Activated CD4-positive, alpha-beta T cell treated with anti-CD3 and anti-CD28 coated beads, Interleukin-2, amount 50 U/mL, for 48 hours (primary cell): ENCODE measurements around the gene TCF3.
"Not testable (repeated sequence)": the region's sequence is repeated elsewhere in the genome, so short reads cannot be mapped to it uniquely, and the experiment has no call there.

Source experiments
- DNase-seq, 2 experiments: peaks; one replicate each; pipeline ENCODE4 v3.0.0-alpha.2; 2020

Gene TCF3

DNA sequence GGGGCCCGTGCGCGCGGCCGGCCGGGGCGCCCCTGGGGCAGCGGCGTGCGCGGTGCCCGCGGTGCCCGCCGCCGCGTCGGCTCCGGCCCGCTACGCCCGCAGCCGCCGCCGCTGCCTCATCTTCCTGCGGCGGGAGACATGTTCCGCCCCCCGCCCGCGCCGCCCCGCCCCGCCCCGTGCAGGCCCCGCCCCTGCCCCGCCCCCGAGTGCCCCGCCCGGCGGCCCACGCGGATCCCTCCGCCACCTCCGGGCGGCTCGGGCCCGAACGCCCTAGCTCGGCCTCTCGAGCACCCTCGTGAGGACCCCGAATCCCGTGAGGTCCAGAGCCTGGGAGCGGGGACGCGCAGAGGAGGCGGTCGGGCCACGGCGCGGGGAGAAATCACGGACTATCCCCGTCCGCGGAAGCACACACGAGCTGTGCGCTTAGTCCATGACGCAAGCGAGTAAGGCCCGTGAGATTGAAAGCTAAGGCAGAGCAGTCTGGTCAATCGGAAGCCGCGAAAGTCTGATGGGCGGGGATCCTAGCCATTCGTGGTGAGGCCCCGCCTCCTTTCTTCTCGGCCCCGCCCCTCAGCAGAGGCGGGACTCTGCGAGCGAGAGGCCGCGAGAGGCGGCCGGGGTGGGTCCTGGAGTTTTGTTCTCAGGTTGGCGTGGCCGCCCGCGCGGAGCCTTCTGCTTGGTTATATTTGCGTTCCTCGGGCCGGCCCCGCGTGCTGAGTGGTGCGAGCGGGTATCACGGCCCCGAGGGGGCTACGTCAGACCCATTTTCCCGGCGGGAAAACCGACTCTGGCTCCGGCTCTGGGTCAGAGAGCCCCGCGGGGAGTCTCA lies at the start of gene TCF3:
Gene TCF3, minus strand, starts transcription at position 145 of the 829 bp plus-strand sequence. CDS start 2,367 bp downstream, outside the sequence.
- peak; percentile 98 for DNase-seq

DNA sequence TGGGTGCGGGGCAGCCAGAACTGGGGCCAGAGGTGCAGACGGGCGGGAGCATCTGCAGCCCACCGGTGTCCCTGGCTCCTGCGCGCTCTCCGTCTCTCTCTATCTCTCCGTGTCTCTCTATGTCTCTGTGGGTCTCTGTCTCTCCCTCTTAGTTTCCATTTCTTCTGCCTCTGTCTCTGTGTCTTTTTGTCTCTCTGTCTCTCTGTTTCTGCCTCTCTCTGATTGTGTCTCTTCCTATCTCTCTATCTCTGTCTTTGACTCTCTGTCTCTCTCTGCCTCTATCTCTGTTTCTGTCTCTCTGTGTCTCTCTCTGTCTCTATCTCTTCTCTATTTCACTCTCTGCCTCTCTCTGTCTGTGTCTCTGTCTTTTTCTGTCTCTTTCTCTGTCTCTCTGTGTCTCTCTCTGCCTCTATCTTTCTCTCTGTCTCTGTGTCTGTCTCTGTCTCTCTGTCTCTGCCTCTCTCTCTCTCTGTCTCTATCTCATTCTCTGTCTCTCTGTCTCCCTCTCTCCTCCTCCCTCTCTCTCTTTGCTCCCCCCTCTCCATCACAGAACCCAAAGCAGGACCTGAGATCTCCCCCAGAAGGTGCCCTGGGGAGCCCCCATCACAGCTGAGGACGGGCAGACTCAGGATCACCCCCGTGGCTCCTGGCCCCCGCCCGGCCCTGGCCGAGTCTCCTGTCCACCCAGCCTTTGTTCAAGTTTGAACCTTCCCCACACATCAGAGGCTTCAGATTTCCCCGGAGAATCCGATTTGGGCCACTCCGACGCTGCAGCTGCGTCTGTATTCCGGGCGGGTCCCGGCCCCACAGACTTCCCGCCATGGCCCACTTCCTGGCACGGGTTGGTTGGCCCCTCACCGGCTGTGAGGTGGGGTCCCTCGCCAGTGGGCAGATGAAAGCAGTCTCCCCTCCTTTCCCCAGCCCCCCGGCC lies 48.6 kb upstream of the TCF3 start:
- no peak for DNase-seq

DNA sequence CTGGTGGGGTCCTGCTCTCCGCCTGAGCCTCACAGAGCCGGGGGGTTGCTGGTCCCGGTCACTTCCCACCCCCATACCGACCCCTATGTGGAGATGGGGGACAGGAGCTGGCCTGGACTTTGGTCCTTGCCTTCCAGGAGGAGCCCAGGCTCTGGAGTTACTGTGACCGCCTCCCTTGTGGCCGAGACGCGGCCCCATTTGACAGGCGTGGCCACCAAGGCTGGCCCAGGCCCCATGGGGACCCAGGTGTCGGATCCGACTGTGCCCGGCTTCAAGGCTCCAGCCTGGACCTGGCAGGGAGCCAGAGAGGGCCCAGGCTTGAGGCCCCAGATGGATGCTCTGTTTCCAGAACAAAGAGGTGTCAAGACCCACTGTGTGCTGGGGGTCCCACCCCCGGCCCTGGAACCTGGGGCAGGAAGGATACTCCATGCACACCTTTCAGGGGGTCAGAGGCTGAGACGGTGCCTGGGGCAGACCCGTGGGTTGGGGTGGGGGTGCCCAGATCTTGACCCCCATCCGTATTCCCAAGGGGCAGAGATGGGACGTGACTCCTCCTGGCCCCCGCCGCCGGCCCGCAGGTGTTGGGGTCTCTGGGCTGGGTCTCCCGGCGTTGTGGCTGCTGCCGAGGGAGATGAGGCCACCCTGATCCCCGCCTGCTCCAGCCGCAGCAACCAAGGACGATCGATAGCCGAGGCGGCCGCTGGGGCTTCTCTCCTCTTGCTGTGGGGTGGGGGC lies 47.8 kb upstream of the TCF3 start:
- DNase-seq = no peak

DNA sequence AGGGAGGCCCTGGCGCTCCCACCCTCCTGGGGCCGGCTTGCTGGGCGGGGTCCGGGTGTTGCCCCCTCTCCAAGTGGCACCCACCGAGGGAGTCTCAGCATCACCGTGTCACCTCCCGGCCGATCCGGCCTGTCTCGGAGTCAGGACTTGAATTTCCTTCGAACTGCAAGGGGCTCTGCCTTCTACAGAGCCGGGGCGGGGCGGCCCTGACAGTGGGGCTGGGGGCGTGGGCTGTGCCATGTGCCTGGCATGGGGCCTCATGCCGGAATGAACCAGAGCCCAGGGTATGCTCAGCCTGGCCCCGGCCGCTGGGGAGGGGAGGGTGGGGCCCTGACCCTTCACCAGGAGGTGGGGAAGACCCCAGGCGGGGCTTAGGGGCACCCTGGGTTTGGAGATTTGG lies 47.0 kb upstream of the TCF3 start:
- no peak for DNase-seq

DNA sequence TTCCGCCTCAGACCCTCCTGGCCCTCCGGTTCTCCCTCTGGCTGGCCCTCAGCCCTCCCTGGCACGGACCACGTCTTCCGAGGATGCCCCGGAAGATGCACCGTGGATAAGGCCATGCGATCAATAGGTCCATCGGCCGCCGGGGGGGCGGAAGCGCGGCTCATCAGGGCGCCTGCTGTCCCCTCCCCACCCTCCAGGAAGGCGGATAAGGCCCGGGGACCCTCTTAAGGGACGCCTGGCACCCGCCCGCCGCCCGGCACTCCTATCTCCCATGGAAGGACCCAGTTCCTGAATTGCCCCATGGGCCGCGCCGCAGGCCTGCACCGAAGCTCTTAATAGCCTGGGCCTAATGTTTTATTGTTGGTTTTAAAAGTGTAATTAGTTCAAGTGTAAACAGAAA lies 46.2 kb upstream of the TCF3 start:
- no peak for DNase-seq

DNA sequence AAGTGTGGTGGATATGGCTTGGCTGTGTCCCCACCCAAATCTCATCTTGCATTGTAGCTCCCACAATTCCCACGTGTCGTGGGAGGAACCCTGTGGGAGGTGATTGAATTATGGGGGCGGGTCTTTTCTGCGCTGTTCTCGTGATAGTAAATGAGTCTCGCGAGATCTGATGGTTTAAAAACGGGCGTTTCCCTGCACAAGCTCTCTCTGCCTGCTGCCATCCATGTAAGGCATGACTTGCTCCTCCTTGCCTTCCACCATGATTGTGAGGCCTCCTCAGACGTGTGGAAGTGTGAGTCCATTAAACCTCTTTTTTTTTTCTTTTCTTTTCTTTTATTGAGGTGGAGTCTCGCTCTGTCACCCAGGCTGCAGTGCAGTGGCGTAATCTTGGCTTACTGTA lies 43.1 kb upstream of the TCF3 start:
- not testable (repeated sequence) for DNase-seq

DNA sequence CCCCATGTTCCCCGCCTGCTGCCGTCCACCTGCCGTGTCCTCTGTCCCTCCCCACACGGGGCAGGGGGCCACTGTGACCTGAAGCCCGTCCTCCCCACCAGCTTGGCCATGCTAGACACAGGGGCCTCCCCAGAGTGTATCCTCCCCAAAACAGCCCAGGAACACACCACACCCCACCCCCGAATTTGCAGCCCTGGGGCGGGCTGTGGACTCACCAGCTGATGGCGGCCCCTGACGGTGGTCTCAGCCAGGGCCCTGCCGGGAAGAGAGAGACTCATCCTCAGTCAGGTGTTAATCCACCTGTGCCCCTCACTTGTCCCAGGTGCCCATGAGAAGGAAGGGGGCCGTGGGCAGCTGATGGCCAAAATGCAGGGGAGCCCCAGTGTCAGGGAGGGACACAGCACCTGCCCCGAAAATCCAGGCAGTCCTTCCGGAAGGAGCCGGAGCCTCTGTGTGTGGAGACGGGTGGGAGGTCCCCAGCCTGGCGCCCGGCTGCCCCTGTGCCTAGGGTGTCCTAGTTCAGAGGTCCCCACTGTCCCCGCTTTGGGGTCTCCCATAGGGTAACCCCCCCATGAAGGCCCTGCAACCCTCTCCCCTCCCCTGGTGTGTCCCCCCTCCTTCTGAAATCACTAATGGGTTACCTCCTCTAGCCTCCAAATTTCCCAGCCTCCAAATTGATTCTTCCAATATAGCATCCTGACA lies 39.3 kb upstream of the TCF3 start:
- DNase-seq = no peak

DNA sequence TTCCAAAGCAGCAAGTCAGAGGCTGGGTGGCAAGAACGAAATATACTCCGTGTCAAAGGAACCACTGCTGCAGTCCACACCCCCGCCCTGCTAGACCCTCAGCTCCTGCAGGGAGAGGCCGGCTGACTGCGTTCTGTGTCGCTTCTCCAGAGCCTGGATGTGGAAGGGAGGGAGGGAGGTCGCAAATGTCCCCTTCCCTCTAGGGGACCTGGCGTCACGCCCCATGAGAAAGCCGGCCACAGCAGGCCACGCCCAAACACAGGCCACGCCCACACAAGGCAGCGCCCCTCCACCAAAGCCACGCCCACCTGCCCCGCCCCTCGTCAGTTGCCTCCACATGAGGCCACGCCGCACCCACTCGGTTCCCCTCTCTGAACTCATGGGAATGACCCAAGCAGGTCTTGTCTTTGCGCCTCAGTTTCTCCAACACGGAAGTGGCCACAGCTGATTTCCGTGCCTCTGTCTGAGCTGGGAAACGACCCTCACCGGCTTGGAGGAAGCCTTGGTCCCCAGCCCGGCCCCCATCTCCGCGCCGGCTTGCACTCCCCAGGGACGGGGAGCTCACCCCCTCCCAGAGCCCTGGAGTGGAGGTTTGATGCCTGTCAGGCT lies 38.4 kb upstream of the TCF3 start:
- DNase-seq = peak; percentile 80 to 82

DNA sequence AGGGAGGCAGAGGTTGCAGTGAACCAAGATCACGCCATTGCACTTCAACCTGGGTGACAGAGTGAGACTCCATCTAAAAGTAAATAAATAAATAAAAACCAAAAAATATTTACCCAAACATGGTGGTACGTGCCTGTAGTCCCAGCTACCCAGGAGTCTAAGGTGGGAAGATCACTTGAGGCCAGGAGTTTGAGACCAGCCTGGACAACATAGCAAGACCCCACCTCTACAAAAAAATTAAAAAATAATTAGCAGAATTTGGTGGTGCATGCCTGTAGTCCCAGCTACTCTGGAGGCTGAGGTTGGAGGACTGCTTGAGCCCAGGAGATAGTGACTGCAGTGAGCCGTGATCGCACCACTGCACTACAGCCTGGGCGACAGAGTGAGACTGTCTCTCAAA lies 33.4 kb upstream of the TCF3 start:
- not testable (repeated sequence) for DNase-seq

DNA sequence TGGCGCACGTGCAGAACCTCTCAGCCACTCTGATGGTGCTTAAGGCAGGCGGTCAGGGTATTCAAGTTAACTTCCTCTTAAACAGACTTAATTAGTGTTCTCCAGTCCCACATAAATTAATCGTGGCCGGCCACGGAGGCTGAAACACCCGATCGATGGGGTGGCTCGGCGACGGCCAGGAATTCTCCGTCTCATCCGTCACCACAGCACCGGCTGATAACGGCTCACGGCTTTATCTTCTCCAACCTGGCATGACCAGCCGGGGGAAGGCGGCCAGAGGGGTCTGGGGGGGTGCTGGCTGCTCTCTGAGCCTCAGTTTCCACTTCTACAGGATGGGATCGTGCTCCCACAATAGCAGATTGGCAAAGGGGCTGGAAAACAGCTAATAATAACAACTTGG lies 32.6 kb upstream of the TCF3 start:
- no peak for DNase-seq

DNA sequence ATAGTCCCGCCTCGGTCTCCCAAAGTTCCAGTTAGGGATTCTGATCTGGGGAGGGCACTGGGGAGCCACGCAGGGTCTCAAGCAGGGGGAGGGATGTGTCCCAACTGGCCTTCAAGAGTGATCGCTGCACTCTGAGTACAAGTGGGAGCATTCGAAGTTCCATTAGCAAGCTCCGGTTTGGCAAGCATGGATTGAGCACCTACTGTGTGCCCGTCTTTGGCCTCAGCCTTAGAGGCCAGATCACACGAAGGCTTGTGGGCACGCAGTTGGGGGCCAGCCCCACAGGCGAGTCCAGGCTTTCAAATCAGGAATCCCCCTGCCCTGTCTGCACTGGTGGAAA lies 32.1 kb upstream of the TCF3 start:
- DNase-seq = no peak

DNA sequence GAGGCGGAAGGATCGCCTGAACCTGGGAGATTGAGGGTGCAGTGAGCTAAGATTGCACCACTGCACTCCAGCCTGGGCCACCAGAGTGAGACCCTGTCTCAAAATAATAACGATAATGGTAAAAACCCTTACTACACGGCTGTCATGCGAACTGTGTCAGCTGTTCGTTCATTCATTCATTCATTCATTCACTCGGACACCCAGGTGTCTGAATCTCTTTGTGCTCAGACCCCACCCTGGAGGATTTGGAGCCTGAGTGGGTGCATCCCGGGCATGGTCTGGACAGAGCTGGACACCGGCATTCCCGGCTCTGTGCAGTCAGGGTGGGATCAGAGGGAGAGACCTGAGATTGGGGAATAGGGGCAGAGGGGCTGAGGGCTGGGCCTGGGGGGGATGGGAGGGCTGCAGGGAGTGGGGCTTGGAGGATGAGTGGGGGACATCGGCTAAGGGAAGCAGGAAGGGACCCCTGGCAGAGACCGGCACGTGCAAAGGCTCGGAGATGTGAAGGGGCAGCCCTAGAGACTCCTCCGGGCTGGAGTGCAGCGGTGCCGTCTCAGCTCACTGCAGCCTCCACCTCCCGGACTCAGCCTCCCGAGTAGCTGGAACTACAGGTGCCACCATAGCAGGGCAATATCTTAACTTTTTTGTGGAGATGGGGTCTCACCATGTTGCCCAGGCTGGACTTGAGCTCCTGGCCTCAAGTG lies 31.6 kb upstream of the TCF3 start:
- no peak for DNase-seq

DNA sequence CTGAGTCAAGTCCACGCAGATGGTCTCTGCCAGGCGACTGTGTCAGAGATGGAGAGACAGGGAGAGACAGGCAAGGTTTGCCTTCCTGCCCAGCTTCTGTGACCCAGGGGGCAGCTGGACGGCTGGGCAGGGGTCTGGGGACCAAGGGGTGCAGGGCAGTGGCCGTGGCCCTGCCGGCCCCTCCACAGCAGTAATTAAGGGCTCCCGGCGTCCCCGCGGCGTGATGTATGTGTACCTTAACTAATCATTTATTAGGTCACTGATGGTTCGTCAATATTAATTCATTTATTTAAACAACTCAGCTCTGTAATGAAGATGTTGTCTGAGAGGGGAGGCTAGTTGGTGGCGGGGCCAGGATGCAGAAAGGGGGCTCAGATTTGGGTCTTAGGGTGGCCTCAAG lies 28.6 kb upstream of the TCF3 start:
- no peak for DNase-seq

DNA sequence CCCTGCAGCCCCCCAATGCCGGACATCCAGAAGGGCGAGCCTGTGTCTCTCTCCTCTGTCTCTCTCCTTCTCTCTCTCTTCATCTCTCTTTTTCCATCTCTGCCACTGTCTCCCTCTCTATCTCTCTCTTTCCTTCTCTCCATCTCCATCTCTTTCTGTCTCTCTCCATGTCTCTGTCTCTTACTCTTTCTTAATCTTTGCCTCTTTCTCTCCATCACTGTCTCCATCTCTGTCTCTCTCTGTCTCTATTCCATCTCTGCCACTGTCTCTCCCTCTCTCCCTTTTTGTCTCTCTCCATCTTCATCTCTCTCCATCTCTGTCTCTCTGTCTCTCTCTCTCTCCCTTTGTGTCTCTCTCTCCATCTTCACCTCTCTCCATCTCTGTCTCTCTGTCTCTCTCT lies 25.7 kb upstream of the TCF3 start:
- no peak for DNase-seq

DNA sequence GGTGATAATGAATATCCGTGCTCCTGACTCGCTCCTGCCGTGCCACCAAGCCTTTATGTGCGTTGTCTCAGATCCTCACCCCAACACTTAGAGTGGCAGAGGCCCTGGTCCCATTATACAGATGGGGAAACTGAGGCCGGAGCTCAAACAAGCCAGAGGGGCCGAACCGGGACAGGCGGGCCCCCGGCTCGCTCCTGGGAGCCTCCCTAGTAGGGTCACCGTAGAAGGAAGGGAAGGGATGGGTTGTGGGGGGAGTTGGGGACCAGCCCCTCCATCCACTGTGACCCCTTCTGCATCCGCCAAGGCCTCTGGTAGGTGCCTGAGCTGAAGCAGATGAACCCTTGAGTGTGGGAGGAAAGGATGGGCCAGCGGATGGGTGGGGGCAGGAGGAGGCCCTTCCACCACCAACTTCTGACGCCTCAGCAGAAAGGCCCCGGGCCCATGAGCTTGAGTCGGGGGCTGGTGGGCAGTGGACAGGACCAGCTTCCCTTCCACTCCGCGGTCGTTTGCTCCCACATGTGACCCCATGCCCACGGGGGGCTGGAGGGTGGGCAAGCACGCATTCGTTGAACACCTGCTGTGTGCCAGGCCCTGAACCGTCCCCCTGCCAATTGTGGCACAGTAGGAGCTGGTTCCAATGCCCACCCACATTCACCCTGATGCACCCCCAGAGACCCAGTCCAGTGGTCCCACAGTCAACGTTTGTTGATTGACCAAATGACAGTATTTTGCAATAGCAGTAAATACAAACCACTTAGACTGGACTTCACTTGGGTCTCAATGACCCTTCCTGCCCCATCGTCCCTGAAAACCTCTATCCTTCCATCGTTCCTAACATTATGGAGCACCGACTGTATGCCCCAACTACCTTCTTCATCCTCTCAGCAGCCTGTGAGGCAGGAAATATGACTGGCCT lies 24.2 kb upstream of the TCF3 start:
- no peak for DNase-seq

DNA sequence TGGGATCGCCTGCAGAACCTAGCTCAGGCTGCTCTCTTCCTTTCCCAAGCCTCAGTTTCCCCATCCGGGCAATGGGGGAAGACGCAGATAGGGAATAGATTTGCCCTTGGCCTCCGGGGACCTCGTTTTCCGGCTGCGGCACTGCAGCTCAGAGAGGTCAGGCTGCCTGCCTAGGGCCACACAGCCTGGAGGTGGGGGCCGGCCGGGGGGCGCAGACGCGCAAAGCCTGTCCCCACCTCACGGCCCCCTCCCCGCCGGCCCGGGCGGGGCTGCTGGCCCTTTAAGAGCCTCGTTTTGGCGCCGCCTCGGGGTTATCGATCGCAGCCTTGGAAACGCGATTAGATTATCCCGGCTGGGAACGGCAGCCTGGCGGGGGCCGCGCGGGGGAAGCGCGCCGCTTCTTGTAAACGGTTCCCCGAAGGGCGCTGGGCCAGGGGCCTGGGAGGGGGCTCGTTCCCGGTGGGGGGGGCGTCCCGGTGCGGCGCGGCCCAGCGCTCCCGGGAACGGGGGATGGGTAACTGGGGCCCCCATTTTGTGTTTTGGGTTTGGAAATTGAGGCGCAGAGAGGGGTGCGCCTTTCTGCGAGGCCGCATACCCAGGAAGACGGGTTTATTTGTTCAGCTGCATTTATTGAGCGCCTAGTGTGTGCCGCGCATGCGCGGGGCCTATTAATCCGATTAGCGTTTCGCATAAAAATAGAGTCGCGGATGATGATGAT lies 23.4 kb upstream of the TCF3 start:
- no peak for DNase-seq

DNA sequence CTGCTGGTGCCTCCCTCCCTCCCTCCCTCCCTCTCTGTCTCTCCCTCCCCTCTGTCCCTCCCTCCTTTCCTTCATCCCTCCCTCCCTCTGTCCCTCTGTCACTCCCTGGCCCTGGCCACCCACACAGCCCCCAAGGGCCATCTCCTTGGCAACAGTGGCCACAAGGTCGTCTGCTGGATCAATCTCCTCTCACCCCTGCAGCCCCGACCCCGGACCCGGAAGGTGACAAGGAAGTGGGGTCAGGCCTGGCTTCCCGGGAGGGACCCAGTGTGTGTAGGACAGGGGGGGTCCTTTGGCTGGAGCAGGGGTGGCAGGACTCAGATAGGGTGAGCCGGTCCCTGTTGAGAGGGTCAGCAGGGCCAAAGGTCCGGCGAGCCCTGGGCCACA lies 21.9 kb upstream of the TCF3 start:
- no peak for DNase-seq

DNA sequence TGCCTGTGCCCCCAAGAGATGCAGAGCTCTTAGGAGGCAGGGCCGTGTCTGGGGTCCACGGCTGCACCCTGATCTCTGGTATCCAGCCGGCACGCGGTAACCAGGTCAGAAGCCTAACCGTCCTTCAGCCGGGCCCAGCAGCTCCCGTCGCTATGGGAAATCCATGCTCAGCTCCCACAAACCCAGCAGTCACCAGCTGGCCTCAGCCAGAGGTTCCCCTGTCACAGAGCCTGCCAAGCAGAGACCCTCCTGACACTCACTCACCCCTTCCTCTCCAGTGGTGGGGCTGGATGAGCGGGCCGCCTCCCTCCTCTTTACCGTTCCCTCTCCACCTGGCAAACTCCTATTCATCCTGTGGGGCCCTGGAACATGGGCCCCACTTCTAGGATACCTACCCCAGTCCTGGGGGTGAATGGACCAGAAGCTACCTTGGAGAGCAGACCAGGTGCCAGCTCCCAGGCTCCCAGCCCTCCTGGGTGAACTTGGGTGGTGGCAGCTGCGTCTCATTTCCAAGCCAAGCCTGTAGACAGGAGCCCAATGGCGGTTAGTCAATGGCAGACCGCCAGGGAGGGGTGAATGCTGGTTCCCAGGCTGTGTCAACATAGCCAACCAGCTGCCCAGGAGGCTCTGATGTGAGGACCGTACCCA lies 21.4 kb upstream of the TCF3 start:
- DNase-seq = no peak
